K562 (cell line): Measurements from ENCODE around the gene MLST8. TPM values are rescaled to one million over a fixed set of nuclear protein-coding genes. Genes with fewer than 3 reads are reported as not detected.
A peak's percentile ranks its signal among the peaks of the same experiment; 100 is the strongest.

Source experiments
- ATF7 ChIP-seq: fragments of 450-650 bp; IDR thresholded peaks from 2 replicates; pipeline ENCODE4 v1.7.1; 2014; ENCODE audit warnings: mild to moderate bottlenecking, moderate library complexity
- CHD2 ChIP-seq: IDR thresholded peaks from 2 replicates; pipeline ENCODE4 v1.6.1; 2011; ENCODE audit warnings: low read depth, low read length
- NFYB ChIP-seq: IDR thresholded peaks from 2 replicates; pipeline ENCODE4 v1.6.1; 2011; ENCODE audit warnings: mild to moderate bottlenecking, moderate library complexity; ENCODE audit not compliant: insufficient read length; ENCODE audit errors: extremely low read depth
- ZNF311 ChIP-seq: fragments of 250-450 bp; sonication (Bioruptor Pico); IDR thresholded peaks from 2 replicates; pipeline ENCODE4 v1.4.0; 2020; ENCODE audit warnings: mild to moderate bottlenecking, moderate library complexity
- polyA plus RNA-seq, 8 experiments: library from polyadenylated mRNA; depleted of rRNA in 4 of 8; stranded (reverse) in 5 of 8; unstranded in 3 of 8; fragments of >200 nt; fragmentation: Nextera tagmentation in 2 of 8; fragmentation: Illumina TruSeq in 1 of 8; extraction: Ambion mirVana in 2 of 8; extraction: Trizol in 1 of 8; gene quantifications; 2 replicates each; pipeline versions ENCODE4 v1.2.1 to v1.2.3, GENCODE V29; 2011 to 2014; ENCODE audit warnings: inconsistent platforms in 1 of 8, missing spikeins in 1 of 8
- total RNA-seq, 7 experiments: library from RNA; depleted of rRNA in 6 of 7; stranded (reverse); fragments of >200 nt in 6 of 7; fragmentation: Illumina TruSeq in 2 of 7; extraction: Trizol in 2 of 7; gene quantifications; 2 replicates each; pipeline versions ENCODE4 v1.2.1 to v1.2.3, GENCODE V29; 2011 to 2021; ENCODE audit warnings: low replicate concordance in 1 of 7
- TF ChIP-seq, protein P1 (sequence below): fragments of 150-350 bp; IDR thresholded peaks from 2 replicates; pipeline ENCODE4 v1.6.1; 2014; ENCODE audit warnings: low read depth, mild to moderate bottlenecking, low read length, borderline replicate concordance
- TF ChIP-seq, protein P2 (sequence below): sonication (generic); formaldehyde crosslinking; IDR thresholded peaks from 2 replicates; pipeline ENCODE4 v1.8.0; 2022; ENCODE audit warnings: mild to moderate bottlenecking, low read depth, missing genetic modification reagents
- TF ChIP-seq, protein P3 (sequence below): fragments of 450-650 bp; formaldehyde crosslinking; IDR thresholded peaks from 2 replicates; pipeline ENCODE4 v1.4.0; 2020; ENCODE audit warnings: mild to moderate bottlenecking, moderate library complexity
- TF ChIP-seq, protein P4 (sequence below): fragments of 200-800 bp; sonication (Bioruptor generic); IDR thresholded peaks from 2 replicates; pipeline ENCODE4 v1.6.1; 2016; ENCODE audit warnings: missing genetic modification characterization, missing compliant biosample characterization
- TF ChIP-seq, protein P5 (sequence below), 2 experiments: IDR thresholded peaks; 2 replicates each; pipeline ENCODE4 v1.6.1; 2012; ENCODE audit warnings: improper control_type of control experiment in 2 of 2, low read depth in 2 of 2, low read length in 2 of 2, borderline replicate concordance in 1 of 2

The MLST8 gene
- total and polyA plus RNA-seq, 9 of the 15 experiments (the other 6 are each of a cell fraction or from before 2014, with no cell fraction given): 1.5 to 116 (median 43.3) TPM

DNA sequence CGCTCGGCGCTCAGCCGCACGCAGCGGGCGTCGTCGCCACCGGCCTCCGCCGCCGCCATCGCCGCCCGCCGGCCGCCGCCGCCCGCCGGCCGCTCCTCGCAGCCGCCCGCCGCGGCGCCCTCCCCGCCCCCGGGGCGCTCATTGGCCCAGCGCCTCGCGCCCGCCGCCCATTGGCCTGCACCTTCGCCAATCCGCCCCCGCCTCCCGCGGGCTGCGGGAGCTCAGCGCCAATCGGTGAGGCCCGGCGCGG, 9.4 kb downstream of the MLST8 start, which contains the start of gene PGP (continued):
- TF ChIP-seq, protein P1, sequence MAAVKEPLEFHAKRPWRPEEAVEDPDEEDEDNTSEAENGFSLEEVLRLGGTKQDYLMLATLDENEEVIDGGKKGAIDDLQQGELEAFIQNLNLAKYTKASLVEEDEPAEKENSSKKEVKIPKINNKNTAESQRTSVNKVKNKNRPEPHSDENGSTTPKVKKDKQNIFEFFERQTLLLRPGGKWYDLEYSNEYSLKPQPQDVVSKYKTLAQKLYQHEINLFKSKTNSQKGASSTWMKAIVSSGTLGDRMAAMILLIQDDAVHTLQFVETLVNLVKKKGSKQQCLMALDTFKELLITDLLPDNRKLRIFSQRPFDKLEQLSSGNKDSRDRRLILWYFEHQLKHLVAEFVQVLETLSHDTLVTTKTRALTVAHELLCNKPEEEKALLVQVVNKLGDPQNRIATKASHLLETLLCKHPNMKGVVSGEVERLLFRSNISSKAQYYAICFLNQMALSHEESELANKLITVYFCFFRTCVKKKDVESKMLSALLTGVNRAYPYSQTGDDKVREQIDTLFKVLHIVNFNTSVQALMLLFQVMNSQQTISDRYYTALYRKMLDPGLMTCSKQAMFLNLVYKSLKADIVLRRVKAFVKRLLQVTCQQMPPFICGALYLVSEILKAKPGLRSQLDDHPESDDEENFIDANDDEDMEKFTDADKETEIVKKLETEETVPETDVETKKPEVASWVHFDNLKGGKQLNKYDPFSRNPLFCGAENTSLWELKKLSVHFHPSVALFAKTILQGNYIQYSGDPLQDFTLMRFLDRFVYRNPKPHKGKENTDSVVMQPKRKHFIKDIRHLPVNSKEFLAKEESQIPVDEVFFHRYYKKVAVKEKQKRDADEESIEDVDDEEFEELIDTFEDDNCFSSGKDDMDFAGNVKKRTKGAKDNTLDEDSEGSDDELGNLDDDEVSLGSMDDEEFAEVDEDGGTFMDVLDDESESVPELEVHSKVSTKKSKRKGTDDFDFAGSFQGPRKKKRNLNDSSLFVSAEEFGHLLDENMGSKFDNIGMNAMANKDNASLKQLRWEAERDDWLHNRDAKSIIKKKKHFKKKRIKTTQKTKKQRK: peak; percentile 61; the same call in 1 of the 2 replicates
- peak; percentile 91; the same call in 1 of the 2 replicates for TF ChIP-seq ZNF311 (CRISPR knock-in tag)
- peak; percentile 95 for TF ChIP-seq CHD2
- peak; percentile 96 for TF ChIP-seq NFYB
- TF ChIP-seq, protein P2, sequence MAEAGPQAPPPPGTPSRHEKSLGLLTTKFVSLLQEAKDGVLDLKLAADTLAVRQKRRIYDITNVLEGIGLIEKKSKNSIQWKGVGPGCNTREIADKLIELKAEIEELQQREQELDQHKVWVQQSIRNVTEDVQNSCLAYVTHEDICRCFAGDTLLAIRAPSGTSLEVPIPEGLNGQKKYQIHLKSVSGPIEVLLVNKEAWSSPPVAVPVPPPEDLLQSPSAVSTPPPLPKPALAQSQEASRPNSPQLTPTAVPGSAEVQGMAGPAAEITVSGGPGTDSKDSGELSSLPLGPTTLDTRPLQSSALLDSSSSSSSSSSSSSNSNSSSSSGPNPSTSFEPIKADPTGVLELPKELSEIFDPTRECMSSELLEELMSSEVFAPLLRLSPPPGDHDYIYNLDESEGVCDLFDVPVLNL: no peak
- no peak for TF ChIP-seq ATF7
- TF ChIP-seq, protein P3, sequence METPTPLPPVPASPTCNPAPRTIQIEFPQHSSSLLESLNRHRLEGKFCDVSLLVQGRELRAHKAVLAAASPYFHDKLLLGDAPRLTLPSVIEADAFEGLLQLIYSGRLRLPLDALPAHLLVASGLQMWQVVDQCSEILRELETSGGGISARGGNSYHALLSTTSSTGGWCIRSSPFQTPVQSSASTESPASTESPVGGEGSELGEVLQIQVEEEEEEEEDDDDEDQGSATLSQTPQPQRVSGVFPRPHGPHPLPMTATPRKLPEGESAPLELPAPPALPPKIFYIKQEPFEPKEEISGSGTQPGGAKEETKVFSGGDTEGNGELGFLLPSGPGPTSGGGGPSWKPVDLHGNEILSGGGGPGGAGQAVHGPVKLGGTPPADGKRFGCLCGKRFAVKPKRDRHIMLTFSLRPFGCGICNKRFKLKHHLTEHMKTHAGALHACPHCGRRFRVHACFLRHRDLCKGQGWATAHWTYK (CRISPR knock-in tag): peak; percentile 63; the same call in 1 of the 2 replicates
- TF ChIP-seq, protein P4, sequence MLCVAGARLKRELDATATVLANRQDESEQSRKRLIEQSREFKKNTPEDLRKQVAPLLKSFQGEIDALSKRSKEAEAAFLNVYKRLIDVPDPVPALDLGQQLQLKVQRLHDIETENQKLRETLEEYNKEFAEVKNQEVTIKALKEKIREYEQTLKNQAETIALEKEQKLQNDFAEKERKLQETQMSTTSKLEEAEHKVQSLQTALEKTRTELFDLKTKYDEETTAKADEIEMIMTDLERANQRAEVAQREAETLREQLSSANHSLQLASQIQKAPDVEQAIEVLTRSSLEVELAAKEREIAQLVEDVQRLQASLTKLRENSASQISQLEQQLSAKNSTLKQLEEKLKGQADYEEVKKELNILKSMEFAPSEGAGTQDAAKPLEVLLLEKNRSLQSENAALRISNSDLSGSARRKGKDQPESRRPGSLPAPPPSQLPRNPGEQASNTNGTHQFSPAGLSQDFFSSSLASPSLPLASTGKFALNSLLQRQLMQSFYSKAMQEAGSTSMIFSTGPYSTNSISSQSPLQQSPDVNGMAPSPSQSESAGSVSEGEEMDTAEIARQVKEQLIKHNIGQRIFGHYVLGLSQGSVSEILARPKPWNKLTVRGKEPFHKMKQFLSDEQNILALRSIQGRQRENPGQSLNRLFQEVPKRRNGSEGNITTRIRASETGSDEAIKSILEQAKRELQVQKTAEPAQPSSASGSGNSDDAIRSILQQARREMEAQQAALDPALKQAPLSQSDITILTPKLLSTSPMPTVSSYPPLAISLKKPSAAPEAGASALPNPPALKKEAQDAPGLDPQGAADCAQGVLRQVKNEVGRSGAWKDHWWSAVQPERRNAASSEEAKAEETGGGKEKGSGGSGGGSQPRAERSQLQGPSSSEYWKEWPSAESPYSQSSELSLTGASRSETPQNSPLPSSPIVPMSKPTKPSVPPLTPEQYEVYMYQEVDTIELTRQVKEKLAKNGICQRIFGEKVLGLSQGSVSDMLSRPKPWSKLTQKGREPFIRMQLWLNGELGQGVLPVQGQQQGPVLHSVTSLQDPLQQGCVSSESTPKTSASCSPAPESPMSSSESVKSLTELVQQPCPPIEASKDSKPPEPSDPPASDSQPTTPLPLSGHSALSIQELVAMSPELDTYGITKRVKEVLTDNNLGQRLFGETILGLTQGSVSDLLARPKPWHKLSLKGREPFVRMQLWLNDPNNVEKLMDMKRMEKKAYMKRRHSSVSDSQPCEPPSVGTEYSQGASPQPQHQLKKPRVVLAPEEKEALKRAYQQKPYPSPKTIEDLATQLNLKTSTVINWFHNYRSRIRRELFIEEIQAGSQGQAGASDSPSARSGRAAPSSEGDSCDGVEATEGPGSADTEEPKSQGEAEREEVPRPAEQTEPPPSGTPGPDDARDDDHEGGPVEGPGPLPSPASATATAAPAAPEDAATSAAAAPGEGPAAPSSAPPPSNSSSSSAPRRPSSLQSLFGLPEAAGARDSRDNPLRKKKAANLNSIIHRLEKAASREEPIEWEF (CRISPR knock-in tag): peak; percentile 99; the same call in 1 of the 2 replicates
- TF ChIP-seq, protein P5, sequence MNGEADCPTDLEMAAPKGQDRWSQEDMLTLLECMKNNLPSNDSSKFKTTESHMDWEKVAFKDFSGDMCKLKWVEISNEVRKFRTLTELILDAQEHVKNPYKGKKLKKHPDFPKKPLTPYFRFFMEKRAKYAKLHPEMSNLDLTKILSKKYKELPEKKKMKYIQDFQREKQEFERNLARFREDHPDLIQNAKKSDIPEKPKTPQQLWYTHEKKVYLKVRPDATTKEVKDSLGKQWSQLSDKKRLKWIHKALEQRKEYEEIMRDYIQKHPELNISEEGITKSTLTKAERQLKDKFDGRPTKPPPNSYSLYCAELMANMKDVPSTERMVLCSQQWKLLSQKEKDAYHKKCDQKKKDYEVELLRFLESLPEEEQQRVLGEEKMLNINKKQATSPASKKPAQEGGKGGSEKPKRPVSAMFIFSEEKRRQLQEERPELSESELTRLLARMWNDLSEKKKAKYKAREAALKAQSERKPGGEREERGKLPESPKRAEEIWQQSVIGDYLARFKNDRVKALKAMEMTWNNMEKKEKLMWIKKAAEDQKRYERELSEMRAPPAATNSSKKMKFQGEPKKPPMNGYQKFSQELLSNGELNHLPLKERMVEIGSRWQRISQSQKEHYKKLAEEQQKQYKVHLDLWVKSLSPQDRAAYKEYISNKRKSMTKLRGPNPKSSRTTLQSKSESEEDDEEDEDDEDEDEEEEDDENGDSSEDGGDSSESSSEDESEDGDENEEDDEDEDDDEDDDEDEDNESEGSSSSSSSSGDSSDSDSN (IDR thresholded peaks at IDR 0.05; ENCODE audit: borderline replicate concordance in 1 of 2, low read depth in 2 of 2, low read length in 2 of 2): 0 out of 4 replicates have a peak, but pooled peaks of 1 of the 2 experiments have one; percentile 1
